Measurements from ENCODE around the gene MPZL2.

- TF ChIP-seq CTCF (IDR thresholded peaks at IDR 0.05; ENCODE audit: low read length) (no peak), EZH2 (IDR thresholded peaks at IDR 0.05; ENCODE audit: borderline replicate concordance, low read length) (no peak)
These were observed 53.8 kb downstream of the MPZL2 start for GRCh38 chr11:118210323-118210722.
